GM19372 (cell line): ENCODE measurements around the gene MYH14.

Experiments used
- ATAC-seq: cut with Tn5 transposase; IDR thresholded peaks from one replicate; pipeline ENCODE4 v1.9.1; 2021; ENCODE audit warnings: mild to moderate bottlenecking, low read depth, moderate library complexity; ENCODE audit not compliant: unreplicated experiment

The MYH14 gene

GRCh38 chr19:50192463-50193211 lies 10.8 kb upstream of the MYH14 start:
- no peak for ATAC-seq

- ATAC-seq, result no peak
Measured at GRCh38 chr19:50195224-50195623, 8.2 kb upstream of the MYH14 start.

GRCh38 chr19:50196322-50196932 lies 7.0 kb upstream of the MYH14 start:
- ATAC-seq, result no peak

- no peak for ATAC-seq
Measured at GRCh38 chr19:50197348-50197747, 6.1 kb upstream of the MYH14 start.

- no peak for ATAC-seq
Measured at GRCh38 chr19:50198431-50199258, 4.8 kb upstream of the MYH14 start.

- ATAC-seq, result no peak
Measured at GRCh38 chr19:50199259-50199555, 4.2 kb upstream of the MYH14 start.

DNA sequence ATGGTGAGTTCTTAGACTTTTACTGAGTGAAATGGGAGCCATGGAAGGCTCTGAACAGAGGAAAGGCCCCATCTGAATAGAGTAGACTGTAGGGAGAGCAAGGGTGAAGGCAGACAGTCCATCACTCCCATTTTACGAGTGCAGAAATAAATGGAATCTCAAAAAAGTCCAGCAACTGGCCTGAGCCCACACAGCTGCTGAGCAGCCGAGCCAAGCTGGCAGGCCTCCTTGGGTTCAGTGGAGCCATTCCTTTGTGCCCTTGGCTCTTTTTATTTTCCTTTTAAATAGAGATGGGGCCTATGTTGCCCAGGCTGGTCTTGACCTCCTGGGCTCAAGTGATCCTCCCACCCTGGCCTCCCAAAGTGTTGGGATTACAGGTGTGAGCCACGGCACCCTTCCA lies 1.0 kb upstream of the MYH14 start:
- no peak for ATAC-seq

- no peak for ATAC-seq
Measured at GRCh38 chr19:50202962-50203280, 501 bp upstream of the MYH14 start.

DNA sequence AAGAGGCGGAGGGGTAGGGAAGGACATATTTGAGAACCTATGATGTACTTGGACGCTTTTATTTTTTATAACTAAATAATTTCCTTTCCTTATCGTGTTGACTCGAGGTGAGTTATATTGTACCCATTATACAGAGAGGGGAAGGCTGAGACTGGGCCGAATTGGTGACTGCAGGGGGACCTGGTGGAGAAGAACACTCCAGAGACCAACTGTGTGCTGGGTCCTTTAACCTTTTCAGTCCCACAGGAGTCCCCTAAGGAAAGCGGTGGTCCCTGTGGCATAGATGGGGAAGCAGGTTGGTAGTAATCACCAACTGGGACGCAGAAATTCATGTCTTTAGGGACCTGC lies 633 bp downstream of the MYH14 start:
- ATAC-seq, result no peak

DNA sequence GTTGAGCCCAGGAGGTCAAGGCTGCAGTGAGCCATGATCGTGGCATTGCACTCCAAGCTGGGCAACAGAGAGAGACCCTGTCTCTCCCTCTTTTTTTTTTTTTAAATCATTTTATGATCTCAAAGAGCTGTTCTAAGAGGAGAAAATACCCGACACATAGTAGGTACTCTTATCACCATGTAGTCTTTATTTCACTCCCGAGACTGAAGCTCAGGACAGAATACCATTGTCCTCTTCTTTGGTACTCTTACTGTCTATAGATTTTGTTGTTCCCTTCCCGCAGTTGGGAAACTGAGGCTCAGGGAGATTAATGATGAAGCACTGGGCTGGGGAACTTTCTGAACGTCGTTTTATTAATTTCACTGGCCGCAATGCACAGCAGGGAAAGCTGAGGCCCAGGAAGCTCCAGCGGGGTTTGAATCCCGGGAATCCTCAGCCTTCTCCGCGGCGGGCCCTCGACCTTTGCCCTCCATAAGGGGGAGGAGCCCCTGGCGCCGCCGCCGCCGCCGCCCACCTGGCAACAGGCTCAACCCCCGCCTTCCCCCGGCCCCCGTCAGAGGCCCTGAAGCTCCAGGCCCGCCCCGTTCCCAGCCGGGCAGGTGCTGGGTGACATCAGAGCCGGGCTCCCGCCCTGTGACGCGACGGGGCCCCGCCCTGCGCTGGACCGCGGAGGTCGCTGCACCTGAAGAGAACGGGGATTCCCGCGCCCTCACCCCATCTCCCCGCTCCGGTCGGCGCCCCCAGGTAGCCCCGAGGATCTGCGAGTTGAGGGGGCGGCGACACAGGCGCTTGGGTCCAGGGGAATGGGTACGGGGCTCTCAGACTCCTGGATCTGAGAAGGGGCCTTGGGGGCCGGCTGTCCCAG lies 1.6 kb downstream of the MYH14 start:
- ATAC-seq, result no peak

- ATAC-seq, result no peak
Measured at GRCh38 chr19:50205681-50206138, 2.3 kb downstream of the MYH14 start.

DNA sequence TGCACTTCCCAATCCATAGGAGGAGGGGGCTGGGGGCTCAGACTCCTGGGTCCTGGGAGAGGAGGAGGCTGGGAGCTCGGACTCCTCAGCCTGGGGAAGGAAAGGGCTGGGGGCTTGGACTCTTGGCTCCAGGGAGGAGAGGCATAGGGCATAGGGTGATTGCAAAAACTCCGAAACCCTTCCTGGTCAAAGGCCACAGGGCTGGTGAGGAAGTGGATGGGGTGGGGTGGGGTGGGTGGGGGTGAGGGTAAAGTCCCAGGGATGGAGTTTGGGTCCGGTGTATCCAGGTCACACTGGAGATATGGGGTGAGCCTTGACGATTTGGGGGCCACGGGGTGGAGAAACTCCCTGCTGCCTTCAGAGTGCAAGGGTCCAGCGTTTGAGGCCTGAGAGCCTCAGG lies 2.8 kb downstream of the MYH14 start:
- no peak for ATAC-seq

DNA sequence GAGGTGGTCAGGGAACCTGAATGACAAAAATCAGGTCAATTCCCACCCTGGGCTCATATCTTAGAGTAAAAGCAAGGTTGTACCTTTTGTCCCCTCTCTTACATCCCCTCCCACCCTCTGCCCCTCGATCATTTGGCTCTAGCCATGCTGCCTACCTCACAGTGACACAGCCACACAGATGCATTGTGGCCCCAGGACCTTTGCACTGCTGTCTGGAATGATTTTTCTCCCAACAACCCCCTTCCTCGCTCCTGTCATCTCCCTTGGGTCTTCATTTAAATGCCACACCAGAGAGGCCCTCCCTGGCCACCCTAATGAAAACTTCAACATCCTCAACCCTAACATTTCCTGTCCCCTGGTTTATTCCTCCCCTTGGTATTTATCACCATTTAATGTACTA lies 4.3 kb downstream of the MYH14 start:
- no peak for ATAC-seq

GRCh38 chr19:50209131-50209530 lies 5.7 kb downstream of the MYH14 start:
- ATAC-seq, result no peak

GRCh38 chr19:50210425-50210824 lies 7.0 kb downstream of the MYH14 start:
- ATAC-seq, result no peak

DNA sequence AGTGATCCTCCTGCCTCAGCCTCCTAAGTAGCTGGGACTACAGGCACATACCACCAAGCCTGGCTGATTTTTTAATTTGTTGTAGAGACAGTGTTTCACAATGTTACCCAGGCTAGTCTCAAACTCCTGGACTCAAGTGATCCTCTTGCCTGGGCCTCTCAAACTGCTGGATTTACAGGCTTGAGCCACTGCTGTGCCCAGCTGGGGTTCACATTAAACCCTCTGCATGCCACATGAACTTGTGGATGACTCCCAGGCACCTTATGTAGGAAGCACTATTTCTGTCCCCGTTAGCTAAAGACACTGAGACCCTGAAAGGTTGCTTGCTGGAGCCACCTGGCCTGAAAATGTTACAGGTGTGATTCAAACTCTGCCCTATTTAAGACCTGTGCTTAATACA lies 10.5 kb downstream of the MYH14 start:
- ATAC-seq, result no peak

DNA sequence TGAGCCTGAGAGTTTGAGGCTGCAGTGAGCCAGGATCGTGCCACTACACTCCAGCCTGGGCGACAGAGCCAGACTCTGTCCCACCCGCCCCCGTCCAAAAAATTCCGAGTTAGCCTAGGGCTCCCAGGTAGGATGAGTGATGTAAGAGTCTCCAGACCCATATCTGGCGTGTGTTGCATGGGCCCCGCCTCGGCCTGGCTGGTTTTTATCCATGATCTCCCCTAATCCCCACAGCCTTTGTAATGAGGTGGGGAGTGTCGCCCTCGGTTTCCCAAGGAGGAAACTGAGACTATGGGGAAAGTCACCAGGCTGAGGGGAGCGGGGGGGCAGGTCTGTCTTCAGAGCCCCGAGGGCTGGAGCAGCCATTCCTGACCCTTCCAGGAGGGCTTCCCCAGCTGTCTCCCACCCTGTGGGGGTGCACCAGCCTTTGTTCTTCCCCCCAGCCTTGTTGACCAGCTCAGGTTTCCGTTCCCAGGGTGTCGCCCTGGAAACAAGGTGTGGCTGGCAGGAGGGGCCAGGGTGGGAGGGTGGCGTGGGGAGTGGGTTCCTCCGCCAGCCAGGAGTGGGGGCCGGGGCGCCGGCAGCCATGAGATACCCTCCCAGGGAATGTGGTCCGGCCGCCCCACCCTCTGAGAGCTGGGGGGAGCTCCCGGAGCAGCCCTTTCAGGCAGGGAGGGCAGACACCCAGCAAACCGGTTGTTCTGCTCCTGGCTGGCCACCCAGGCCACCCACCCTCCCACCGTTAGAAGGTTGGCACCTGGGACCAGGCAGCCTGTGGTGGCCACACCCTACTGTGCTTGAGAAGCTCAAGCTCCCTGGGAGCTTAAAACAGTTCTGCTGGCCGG lies 11.5 kb downstream of the MYH14 start:
- no peak for ATAC-seq

DNA sequence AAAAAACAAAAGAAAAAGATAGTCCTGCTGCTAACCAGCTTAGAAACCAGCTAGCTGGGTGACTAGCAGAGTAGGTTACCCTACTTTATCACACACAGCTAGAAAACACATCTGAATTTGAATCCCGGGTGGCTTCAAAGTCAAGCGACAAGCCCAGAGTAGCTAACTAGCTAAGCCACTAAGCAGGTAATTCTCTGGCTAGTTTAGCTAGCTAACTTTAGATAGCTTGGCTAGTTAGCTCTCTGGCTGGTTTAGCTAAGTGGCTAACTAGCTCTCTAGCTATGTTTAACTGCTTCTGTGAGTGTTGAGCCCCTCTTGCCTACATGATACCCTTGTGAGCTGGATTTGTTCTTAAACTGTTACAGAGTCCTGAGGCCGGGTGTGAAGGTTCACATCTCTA lies 12.4 kb downstream of the MYH14 start:
- no peak for ATAC-seq

- no peak for ATAC-seq
Measured at GRCh38 chr19:50221087-50221486, 17.7 kb downstream of the MYH14 start.
